PC-3 (cell line): ENCODE results near the gene ERBB2.

Source experiments
- CTCF ChIP-seq: fragments of 300-600 bp; sonication (generic); conservative IDR thresholded peaks from 2 replicates; pipeline ENCODE4 v1.5.1; 2017; ENCODE audit warnings: antibody characterized with exemption, low read depth, mild to moderate bottlenecking, low read length
- EZH2 ChIP-seq: fragments of 300-600 bp; sonication (generic); IDR thresholded peaks from one replicate; pipeline ENCODE4 v1.6.1; 2017; ENCODE audit warnings: antibody characterized with exemption, mild to moderate bottlenecking, low read length; ENCODE audit not compliant: unreplicated experiment

DNA sequence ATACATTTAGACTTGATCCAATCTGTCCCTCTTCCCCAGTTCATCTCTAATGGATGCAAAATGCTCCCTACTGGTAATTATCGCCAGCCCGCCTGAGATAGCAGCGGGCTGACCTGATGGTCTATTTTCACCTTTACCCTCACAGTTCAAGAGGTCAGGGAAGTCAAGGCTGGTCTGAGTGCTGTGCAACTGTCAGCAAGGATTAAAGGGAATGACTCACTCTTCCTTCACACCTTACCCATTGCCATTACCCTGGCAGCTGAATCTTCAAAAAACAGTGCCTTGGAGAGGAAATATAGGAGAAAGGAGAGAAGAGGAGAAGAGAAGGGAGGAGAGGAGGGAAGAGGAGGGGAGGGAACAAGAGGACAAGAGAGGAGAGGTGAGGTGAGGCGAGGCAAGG is 74.2 kb downstream of the ERBB2 start:
- no peak for TF ChIP-seq CTCF
- TF ChIP-seq EZH2: no peak
